Bronchial epithelial cell (primary cell): ENCODE data around the gene ATG9A. TPM values are rescaled to one million over a fixed set of nuclear protein-coding genes. Genes with fewer than 3 reads are reported as not detected.

Experiments used
- DNase-seq: peaks from one replicate; pipeline ENCODE4 v3.0.0-alpha.2; 2010; ENCODE audit warnings: low read depth
- FAIRE-seq: peaks from 2 replicates; lab custom pipeline; 2011; peaks lifted over from hg19 to GRCh38; lab: Jason Lieb, UNC
- H3K27me3 ChIP-seq: 2 replicates; pipeline ENCODE4 v1.5.1; 2011; ENCODE audit warnings: low read length; ENCODE audit not compliant: control insufficient read depth, insufficient read depth
- H3K36me3 ChIP-seq: 2 replicates; pipeline ENCODE4 v1.5.1; 2011; ENCODE audit warnings: low read length; ENCODE audit not compliant: control insufficient read depth, insufficient read depth
- H3K4me3 ChIP-seq: 2 replicates; pipeline ENCODE4 v1.5.1; 2011; ENCODE audit warnings: mild to moderate bottlenecking, low read depth, low read length, control low read depth
- CTCF ChIP-seq: IDR thresholded peaks from 2 replicates; pipeline ENCODE4 v1.5.1; 2011; ENCODE audit warnings: mild to moderate bottlenecking, moderate library complexity, low read length, control low read depth, inconsistent platforms; ENCODE audit not compliant: insufficient read depth, severe bottlenecking
- total RNA-seq: library from RNA; depleted of rRNA; stranded (reverse); fragments of >200 nt; gene quantifications from 2 replicates; pipeline ENCODE4 v1.2.1, GENCODE V29; 2014

ATG9A gene
- total RNA-seq, 1 donor from 2014 or later: 26.3 TPM

- DNase-seq: no peak
- Histone ChIP-seq H3K27me3 (no peaks in the 10 kb centered on the region), H3K4me3 (no peak overlapping the region), H3K36me3 (peaks cover 40% of the 10 kb centered on the region)
- TF ChIP-seq CTCF: no peak
- FAIRE-seq: no peak
These were observed 7.4 kb downstream of the ATG9A start for GRCh38 chr2:219221957-219222518.

GRCh38 chr2:219220652-219221402 lies 8.6 kb downstream of the ATG9A start:
- no peak for TF ChIP-seq CTCF
- Histone ChIP-seq H3K36me3 (peaks cover 50% of the 10 kb centered on the region), H3K27me3 (no peaks in the 10 kb centered on the region), H3K4me3 (no peak overlapping the region)
- no peak for FAIRE-seq
- no peak for DNase-seq

- Histone ChIP-seq H3K27me3 (no peaks in the 10 kb centered on the region), H3K4me3 (no peak overlapping the region), H3K36me3 (peaks cover 49% of the 10 kb centered on the region)
- DNase-seq (no peak), FAIRE-seq (no peak)
- TF ChIP-seq CTCF: no peak
These were observed 9.5 kb downstream of the ATG9A start for GRCh38 chr2:219219784-219220532.

- no peak for FAIRE-seq
- Histone ChIP-seq H3K36me3 (peaks cover 50% of the 10 kb centered on the region), H3K4me3 (peak within 1 kb of the TSS; percentile 75), H3K27me3 (no peaks in the 10 kb centered on the region)
- no peak for TF ChIP-seq CTCF
- peak; percentile 74 for DNase-seq
These were observed 10.4 kb downstream of the ATG9A start, which contains the start of gene ABCB6 for GRCh38 chr2:219218732-219219701. Gene ABCB6, minus strand, starts transcription at chr2:219218958. Its CDS starts 285 bp downstream, at chr2:219218673.

- peak; percentile 1 for TF ChIP-seq CTCF
- no peaks in the 10 kb centered on the region for H3K27me3 ChIP-seq
- DNase-seq (peak; percentile 51), FAIRE-seq (no peak)
- H3K36me3 ChIP-seq: peaks cover 48% of the 10 kb centered on the region
- H3K4me3 ChIP-seq: peak overlapping the region; percentile 75
These were observed 11.2 kb downstream of the ATG9A start for GRCh38 chr2:219218217-219218731.
